Keratinocyte (primary cell): ENCODE results near the gene CLECL1. TPM values are rescaled to one million over a fixed set of nuclear protein-coding genes. Genes with fewer than 3 reads are reported as not detected.

Experiments used
- DNase-seq: peaks from one replicate; pipeline ENCODE4 v3.0.0-alpha.2; 2011; ENCODE audit warnings: low read depth, missing footprints, low spot score
- FAIRE-seq: peaks from 2 replicates; lab custom pipeline; 2011; peaks lifted over from hg19 to GRCh38; lab: Jason Lieb, UNC
- H2AFZ ChIP-seq: 2 replicates; pipeline ENCODE4 v1.6.0; 2012; ENCODE audit warnings: low read length, control low read depth, inconsistent platforms; ENCODE audit not compliant: control insufficient read depth
- H3K27ac ChIP-seq: 2 replicates; pipeline ENCODE4 v1.5.1; 2011; ENCODE audit warnings: low read length; ENCODE audit not compliant: control insufficient read depth, insufficient read depth
- H3K27me3 ChIP-seq: 3 replicates; pipeline ENCODE4 v1.6.0; 2011; ENCODE audit warnings: low read length; ENCODE audit not compliant: control insufficient read depth, insufficient read depth; ENCODE audit errors: extremely low read depth
- H3K36me3 ChIP-seq, 2 experiments: 2 replicates in 1 of 2; 3 replicates in 1 of 2; pipeline ENCODE4 v1.5.1; 2011; ENCODE audit warnings: low read length in 2 of 2, mild to moderate bottlenecking in 1 of 2; ENCODE audit not compliant: control insufficient read depth in 2 of 2, insufficient read depth in 2 of 2; ENCODE audit errors: extremely low read depth in 1 of 2
- H3K4me1 ChIP-seq: 3 replicates; pipeline ENCODE4 v1.5.1; 2011; ENCODE audit warnings: low read length; ENCODE audit not compliant: control insufficient read depth, insufficient read depth; ENCODE audit errors: extremely low read depth
- H3K4me2 ChIP-seq: 3 replicates; pipeline ENCODE4 v1.6.0; 2011; ENCODE audit warnings: low read depth, low read length; ENCODE audit not compliant: control insufficient read depth, insufficient read depth; ENCODE audit errors: extremely low read depth
- H3K4me3 ChIP-seq, 3 experiments: fragments of 200-600 bp in 1 of 3; sonication (generic) in 1 of 3; 2 replicates in 2 of 3; 3 replicates in 1 of 3; pipeline ENCODE4 v1.5.1; 2011 to 2016; ENCODE audit warnings: low read length in 3 of 3, mild to moderate bottlenecking in 3 of 3, control low read depth in 2 of 3, inconsistent platforms in 1 of 3, low read depth in 1 of 3, mixed read lengths in 1 of 3, mixed run types in 1 of 3, moderate library complexity in 1 of 3; ENCODE audit not compliant: control insufficient read depth in 2 of 3, insufficient read depth in 2 of 3; ENCODE audit errors: extremely low read depth in 1 of 3
- H3K79me2 ChIP-seq: 2 replicates; pipeline ENCODE4 v1.6.0; 2012; ENCODE audit warnings: low read length; ENCODE audit not compliant: control insufficient read depth, insufficient read depth
- H3K9ac ChIP-seq: 3 replicates; pipeline ENCODE4 v1.6.0; 2011; ENCODE audit warnings: low read length; ENCODE audit not compliant: control insufficient read depth, insufficient read depth; ENCODE audit errors: extremely low read depth
- H3K9me1 ChIP-seq: 3 replicates; pipeline ENCODE4 v1.6.0; 2011; ENCODE audit warnings: low read length; ENCODE audit not compliant: control insufficient read depth, insufficient read depth; ENCODE audit errors: extremely low read depth
- H3K9me3 ChIP-seq: 2 replicates; pipeline ENCODE4 v1.5.1; 2012; ENCODE audit warnings: low read depth, low read length; ENCODE audit not compliant: control insufficient read depth
- H4K20me1 ChIP-seq: 3 replicates; pipeline ENCODE4 v1.6.0; 2011; ENCODE audit warnings: low read length; ENCODE audit not compliant: control insufficient read depth, insufficient read depth; ENCODE audit errors: extremely low read depth
- EZH2 ChIP-seq: IDR thresholded peaks from one replicate; pipeline ENCODE4 v1.6.1; 2012; ENCODE audit warnings: inconsistent platforms, mild to moderate bottlenecking, low read length, moderate library complexity
- dilution Hi-C: fragments of 300-500 bp; cut with MboI; formaldehyde crosslinking; loops from one replicate; pipeline ENCODE4 v1.7.0; 2020; ENCODE audit warnings: low sequenced_read_pairs; ENCODE audit not compliant: extremely low pct_ligation_motif_present
- polyA plus RNA-seq, 5 experiments: library from polyadenylated mRNA; depleted of rRNA in 3 of 5; stranded (reverse) in 3 of 5; stranded (forward) in 1 of 5; unstranded in 1 of 5; fragments of >200 nt; gene quantifications; 1 replicate in 1 of 5; 2 replicates in 3 of 5; 3 replicates in 1 of 5; pipeline versions ENCODE4 v1.2.1 to v1.2.3, GENCODE V29; 2011 to 2012; ENCODE audit warnings: missing spikeins in 2 of 5, low read depth in 1 of 5, low replicate concordance in 1 of 5
- TF ChIP-seq, protein P1 (sequence below), 3 experiments: IDR thresholded peaks in 1 of 3; conservative IDR thresholded peaks in 1 of 3; optimal IDR thresholded peaks in 1 of 3; 2 replicates in 2 of 3; 3 replicates in 1 of 3; pipeline versions ENCODE3 to v1.5.1; 2011; ENCODE audit warnings: low read length in 3 of 3, mild to moderate bottlenecking in 3 of 3, moderate library complexity in 2 of 3, control low read depth in 1 of 3, inconsistent platforms in 1 of 3; ENCODE audit not compliant: insufficient read depth in 2 of 3; ENCODE audit errors: extremely low read depth in 1 of 3

The CLECL1 gene
- polyA plus RNA-seq, 1 donor (not counting 4 experiments of a cell fraction or from before 2014, with no cell fraction given): not detected

DNA sequence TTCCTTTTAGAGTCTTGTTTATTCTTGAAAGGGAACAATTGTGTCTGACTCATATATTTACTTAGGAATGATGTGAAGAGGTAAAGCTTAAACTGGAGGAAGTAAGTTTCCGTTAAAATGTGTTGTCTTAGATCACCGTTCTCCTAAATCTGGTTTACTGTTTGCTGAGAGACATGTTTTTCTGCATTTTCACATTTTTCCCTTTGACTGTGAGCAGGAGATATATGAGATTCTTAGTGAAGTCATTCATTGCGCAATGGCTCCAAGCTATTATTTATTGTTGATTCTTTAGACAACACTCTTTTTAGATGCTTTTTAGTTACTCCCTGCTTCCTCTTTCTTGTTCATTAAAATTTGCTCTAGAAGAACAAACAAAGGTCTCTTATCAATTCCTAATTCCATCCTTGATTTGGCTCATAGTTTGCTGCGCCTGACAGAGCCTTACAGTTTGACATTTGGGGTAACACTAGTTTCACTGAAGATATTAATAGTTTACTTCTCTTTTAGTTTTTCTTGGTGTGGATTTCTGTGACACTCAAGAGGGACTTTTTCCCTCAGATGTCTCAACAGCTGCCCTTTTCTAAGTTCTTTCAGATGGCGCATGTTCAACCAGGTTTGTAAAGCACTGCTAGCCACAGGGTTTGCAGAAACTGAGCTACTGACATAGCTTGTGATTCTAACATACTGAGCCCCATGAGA, 11.4 kb downstream of the CLECL1 start:
- no peak overlapping the region for H3K27ac ChIP-seq
- H3K4me2 ChIP-seq: no peak overlapping the region
- DNase-seq: no peak
- no peak for FAIRE-seq
- no peak overlapping the region for H2AFZ ChIP-seq
- H3K9me3 ChIP-seq: no peaks in the 10 kb centered on the region
- H3K4me3 ChIP-seq: no peak overlapping the region
- no peaks in the 10 kb centered on the region for H3K79me2 ChIP-seq
- H3K9ac ChIP-seq: no peak overlapping the region
- H3K4me1 ChIP-seq: peaks cover 12% of the 10 kb centered on the region
- dilution Hi-C loops: no loop called here
- H4K20me1 ChIP-seq: no peaks in the 10 kb centered on the region
- H3K9me1 ChIP-seq: no peaks in the 10 kb centered on the region
- TF ChIP-seq EZH2: no peak
- TF ChIP-seq, protein P1, sequence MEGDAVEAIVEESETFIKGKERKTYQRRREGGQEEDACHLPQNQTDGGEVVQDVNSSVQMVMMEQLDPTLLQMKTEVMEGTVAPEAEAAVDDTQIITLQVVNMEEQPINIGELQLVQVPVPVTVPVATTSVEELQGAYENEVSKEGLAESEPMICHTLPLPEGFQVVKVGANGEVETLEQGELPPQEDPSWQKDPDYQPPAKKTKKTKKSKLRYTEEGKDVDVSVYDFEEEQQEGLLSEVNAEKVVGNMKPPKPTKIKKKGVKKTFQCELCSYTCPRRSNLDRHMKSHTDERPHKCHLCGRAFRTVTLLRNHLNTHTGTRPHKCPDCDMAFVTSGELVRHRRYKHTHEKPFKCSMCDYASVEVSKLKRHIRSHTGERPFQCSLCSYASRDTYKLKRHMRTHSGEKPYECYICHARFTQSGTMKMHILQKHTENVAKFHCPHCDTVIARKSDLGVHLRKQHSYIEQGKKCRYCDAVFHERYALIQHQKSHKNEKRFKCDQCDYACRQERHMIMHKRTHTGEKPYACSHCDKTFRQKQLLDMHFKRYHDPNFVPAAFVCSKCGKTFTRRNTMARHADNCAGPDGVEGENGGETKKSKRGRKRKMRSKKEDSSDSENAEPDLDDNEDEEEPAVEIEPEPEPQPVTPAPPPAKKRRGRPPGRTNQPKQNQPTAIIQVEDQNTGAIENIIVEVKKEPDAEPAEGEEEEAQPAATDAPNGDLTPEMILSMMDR (optimal IDR thresholded peaks at IDR 0.05 in 1 of 3, IDR thresholded peaks at IDR 0.05 in 1 of 3, conservative IDR thresholded peaks at IDR 0.05 in 1 of 3; ENCODE audit: extremely low read depth in 1 of 3, insufficient read depth in 2 of 3, low read length in 3 of 3): no peak
- no peaks in the 10 kb centered on the region for H3K36me3 ChIP-seq
- H3K27me3 ChIP-seq: no peaks in the 10 kb centered on the region

DNA sequence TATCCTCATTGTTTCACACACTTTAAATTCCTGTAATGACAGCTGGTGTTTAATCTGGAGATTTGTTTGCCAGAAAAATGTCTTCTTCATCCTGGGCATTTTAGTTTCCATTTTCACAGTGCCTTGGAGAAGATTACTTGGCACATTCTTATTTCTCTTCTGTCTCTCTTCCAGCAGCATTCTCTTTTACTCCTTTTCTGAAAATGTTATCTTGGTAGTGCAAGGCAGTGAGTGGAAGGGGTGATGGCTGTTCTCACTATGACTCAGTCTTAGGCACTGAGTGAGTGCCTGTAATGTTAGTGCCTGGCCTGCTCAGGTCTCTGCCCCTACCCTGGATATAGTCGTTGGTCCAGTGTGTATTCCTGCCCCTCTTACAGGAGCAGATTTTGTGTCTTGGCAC, 13.1 kb downstream of the CLECL1 start:
- H3K4me1 ChIP-seq: peaks cover 7% of the 10 kb centered on the region
- H3K36me3 ChIP-seq: no peaks in the 10 kb centered on the region
- no peak overlapping the region for H3K4me3 ChIP-seq
- H3K79me2 ChIP-seq: no peaks in the 10 kb centered on the region
- no peaks in the 10 kb centered on the region for H4K20me1 ChIP-seq
- no peak overlapping the region for H3K9ac ChIP-seq
- DNase-seq (no peak), FAIRE-seq (no peak)
- H3K9me3 ChIP-seq: no peaks in the 10 kb centered on the region
- dilution Hi-C loops: no loop called here
- TF ChIP-seq EZH2: no peak
- TF ChIP-seq, protein P1 (optimal IDR thresholded peaks at IDR 0.05 in 1 of 3, IDR thresholded peaks at IDR 0.05 in 1 of 3, conservative IDR thresholded peaks at IDR 0.05 in 1 of 3; ENCODE audit: extremely low read depth in 1 of 3, insufficient read depth in 2 of 3, low read length in 3 of 3): no peak
- H3K27me3 ChIP-seq: no peaks in the 10 kb centered on the region
- H2AFZ ChIP-seq: no peak overlapping the region
- no peak overlapping the region for H3K27ac ChIP-seq
- no peak overlapping the region for H3K4me2 ChIP-seq
- no peaks in the 10 kb centered on the region for H3K9me1 ChIP-seq
